Activated CD8-positive, alpha-beta T cell treated with anti-CD3 and anti-CD28 coated beads, Interleukin-2, amount 10 ng/mL, durations not matched to agents 7 days and 5 days (primary cell): Measurements from ENCODE around the gene COX8A. TPM values are rescaled to one million over a fixed set of nuclear protein-coding genes. Genes with fewer than 3 reads are reported as not detected.
A peak's percentile ranks its signal among the peaks of the same experiment; 100 is the strongest.
"Not testable (repeated sequence)": the region's sequence is repeated elsewhere in the genome, so short reads cannot be mapped to it uniquely, and the experiment has no call there.

Experiments
- ATAC-seq: fragments of 150-1000 bp; cut with Tn5 transposase; one replicate; pipeline ENCODE4 v1.10.0; 2021; ENCODE audit warnings: moderate library complexity
- CTCF ChIA-PET: fragments of 350-600 bp; sonication (Branson Sonifier 250); formaldehyde crosslinking; loops from one replicate; lab custom pipeline; 2021; ENCODE audit warnings: antibody characterized with exemption; lab: Charles Lee
- POLR2A ChIA-PET: fragments of 350-600 bp; sonication (Branson Sonifier 250); formaldehyde crosslinking; loops from one replicate; lab custom pipeline; 2021; ENCODE audit warnings: antibody characterized with exemption; lab: Charles Lee
- DNase-seq: peaks from one replicate; pipeline ENCODE4 v3.0.0-alpha.2; 2020
- H3K27ac Mint-ChIP-seq: one replicate; pipeline ENCODE4 v1.8.0; 2021; ENCODE audit warnings: mild to moderate bottlenecking, mixed read lengths
- H3K27me3 Mint-ChIP-seq: one replicate; pipeline ENCODE4 v1.8.0; 2021; ENCODE audit warnings: low read depth, mixed read lengths
- H3K36me3 Mint-ChIP-seq: one replicate; pipeline ENCODE4 v1.8.0; 2021; ENCODE audit warnings: low read depth, mixed read lengths
- H3K4me1 Mint-ChIP-seq: one replicate; pipeline ENCODE4 v1.8.0; 2021; ENCODE audit warnings: low read depth, mixed read lengths
- H3K4me3 Mint-ChIP-seq: one replicate; pipeline ENCODE4 v1.8.0; 2021; ENCODE audit warnings: mild to moderate bottlenecking, mixed read lengths
- H3K9me3 Mint-ChIP-seq: one replicate; pipeline ENCODE4 v1.8.0; 2022; ENCODE audit warnings: mixed read lengths; ENCODE audit not compliant: insufficient read depth
- total RNA-seq, 2 experiments: library from RNA; stranded (reverse); gene quantifications; one replicate each; pipeline ENCODE4 v1.2.3, GENCODE V29; 2021

The COX8A gene
- total RNA-seq, 2 experiments from 2014 or later: 528 to 569 TPM

DNA sequence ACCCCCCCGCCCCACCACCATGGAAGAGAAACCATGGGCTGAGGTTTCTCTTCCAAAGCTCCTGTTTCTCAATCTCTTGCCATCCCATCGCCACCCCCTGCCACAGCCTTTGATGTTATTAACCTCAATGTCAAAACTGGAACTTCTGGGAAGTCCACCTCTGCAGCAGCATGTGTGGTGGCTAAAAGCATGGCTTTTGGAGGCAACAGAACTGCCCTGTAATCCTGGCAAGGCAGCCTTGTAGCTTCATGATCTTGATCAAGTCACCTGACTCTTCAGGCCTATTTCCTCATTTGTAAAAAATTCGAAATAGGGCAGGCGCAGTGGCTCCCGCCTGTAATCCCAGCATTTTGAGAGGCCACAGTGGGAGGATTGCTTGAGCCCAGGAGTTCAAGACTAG lies 3.5 kb upstream of the COX8A start:
- Mint-ChIP-seq H3K27me3 (peaks cover 2% of the 10 kb centered on the region), H3K4me1 (peaks cover 15% of the 10 kb centered on the region), H3K36me3 (peaks cover 18% of the 10 kb centered on the region), H3K27ac (no peak overlapping the region), H3K4me3 (no peak overlapping the region), H3K9me3 (no peaks in the 10 kb centered on the region)
- ATAC-seq (no peak), DNase-seq (no peak)
- ChIA-PET POLR2A (no interaction called here), CTCF (interaction anchor here (1.0 to 1.4 kb wide), 2 partner anchors 25 to 133 kb away, joined by 3 read pairs; no protein-coding TSS in a partner anchor)

DNA sequence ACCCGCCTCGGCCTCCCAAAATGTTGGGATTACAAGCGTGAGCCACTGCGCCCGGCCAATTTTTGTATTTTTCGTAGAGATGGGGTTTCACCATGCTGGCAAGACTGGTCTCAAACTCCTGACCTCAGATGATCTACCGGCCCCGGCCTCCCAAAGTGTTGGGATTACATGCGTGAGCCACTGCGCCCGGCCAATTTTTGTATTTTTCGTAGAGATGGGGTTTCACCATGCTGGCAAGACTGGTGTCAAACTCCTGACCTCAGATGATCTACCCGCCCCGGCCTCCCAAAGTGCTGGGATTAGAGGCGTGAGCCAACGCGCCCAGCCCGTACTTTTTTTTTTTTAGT lies 535 bp upstream of the COX8A start:
- Mint-ChIP-seq H3K36me3 (peaks cover 35% of the 10 kb centered on the region), H3K27ac (peak overlapping the region; percentile 100), H3K4me3 (peak overlapping the region; percentile 100), H3K4me1 (peaks cover 37% of the 10 kb centered on the region)
- not testable (repeated sequence) for H3K27me3 Mint-ChIP-seq, H3K9me3 Mint-ChIP-seq, DNase-seq, ATAC-seq
- ChIA-PET CTCF (interaction anchor here (0.7 to 1.3 kb wide), 6 partner anchors 12 to 137 kb away, joined by 3 to 5 read pairs (median 3); no protein-coding TSS in a partner anchor), POLR2A (interaction anchor here (1.1 to 1.3 kb wide), 2 partner anchors 12 to 63 kb away, joined by 3 to 7 read pairs; no protein-coding TSS in a partner anchor)

DNA sequence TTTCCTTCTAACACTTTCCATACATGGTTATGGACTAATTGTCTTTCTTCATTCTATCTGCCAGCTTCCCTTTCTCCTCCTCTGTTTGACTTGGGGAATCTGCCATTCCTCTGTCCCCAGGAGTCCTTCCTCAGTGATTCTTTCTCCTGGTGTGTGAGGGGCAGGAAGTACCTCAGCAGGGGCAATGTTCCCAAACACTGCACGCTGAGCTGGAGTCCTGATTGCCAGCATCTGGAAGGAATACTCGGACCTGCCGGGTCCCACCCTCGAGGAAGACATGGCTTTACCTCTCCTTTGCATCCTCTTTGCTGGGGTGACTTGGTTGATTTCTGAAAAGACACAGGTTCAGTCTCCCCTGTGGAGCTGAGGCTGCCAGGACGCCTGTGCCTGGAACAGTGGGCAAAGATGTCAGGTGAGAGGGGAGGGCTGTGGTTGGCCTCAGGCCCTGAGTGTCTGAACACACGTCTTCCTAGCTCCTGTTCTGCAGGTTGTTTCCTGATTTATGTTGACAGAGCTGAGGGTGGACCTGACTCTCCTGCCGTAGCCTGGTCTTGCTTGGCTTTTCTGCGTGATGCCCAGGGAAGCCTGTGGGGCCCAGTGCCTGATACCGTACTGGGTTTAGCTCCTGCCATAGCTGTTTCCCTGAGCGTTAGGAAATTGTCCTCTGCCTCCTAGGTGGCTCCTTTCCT lies 4.3 kb downstream of the COX8A start:
- peak overlapping the region; percentile 54 for H3K27ac Mint-ChIP-seq
- peaks cover 45% of the 10 kb centered on the region for H3K4me1 Mint-ChIP-seq
- POLR2A ChIA-PET: no interaction called here

DNA sequence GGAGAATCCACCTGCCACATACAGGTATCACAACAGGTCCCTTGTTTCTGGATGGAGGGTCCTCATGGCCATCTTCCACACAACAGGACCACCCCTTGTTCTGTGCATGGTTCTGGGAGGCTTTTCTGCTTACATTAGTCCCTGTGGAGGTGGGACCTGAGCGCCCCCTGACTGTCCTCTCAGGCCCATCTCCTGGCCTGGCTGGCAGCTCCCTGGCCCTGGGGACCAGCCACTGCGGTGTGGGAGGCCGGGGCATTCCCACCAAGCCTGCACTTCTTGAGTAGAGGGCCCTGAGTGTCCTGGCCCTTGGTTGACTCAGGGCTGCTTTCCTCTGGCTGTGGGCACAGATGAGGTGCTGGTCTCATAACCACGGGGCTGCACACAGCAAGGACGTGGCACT lies 5.0 kb downstream of the COX8A start:
- ChIA-PET CTCF (interaction anchor here (1.4 kb wide), 1 partner anchor 142 kb away, joined by 4 read pairs; no protein-coding TSS in a partner anchor), POLR2A (no interaction called here)
- ATAC-seq (no peak), DNase-seq (no peak)
- Mint-ChIP-seq H3K4me3 (no peak overlapping the region), H3K9me3 (no peaks in the 10 kb centered on the region), H3K27me3 (no peaks in the 10 kb centered on the region), H3K4me1 (peaks cover 39% of the 10 kb centered on the region), H3K36me3 (peaks cover 28% of the 10 kb centered on the region), H3K27ac (no peak overlapping the region)

More for the DNA sequence above, 4.3 kb downstream of the COX8A start:
- DNase-seq (no peak), ATAC-seq (no peak)
- CTCF ChIA-PET: interaction anchor here (0.9 to 1.4 kb wide), 2 partner anchors 22 to 142 kb away, joined by 3 to 4 read pairs; no protein-coding TSS in a partner anchor
- Mint-ChIP-seq H3K36me3 (peaks cover 32% of the 10 kb centered on the region), H3K9me3 (no peaks in the 10 kb centered on the region), H3K4me3 (no peak overlapping the region), H3K27me3 (no peaks in the 10 kb centered on the region)

DNA sequence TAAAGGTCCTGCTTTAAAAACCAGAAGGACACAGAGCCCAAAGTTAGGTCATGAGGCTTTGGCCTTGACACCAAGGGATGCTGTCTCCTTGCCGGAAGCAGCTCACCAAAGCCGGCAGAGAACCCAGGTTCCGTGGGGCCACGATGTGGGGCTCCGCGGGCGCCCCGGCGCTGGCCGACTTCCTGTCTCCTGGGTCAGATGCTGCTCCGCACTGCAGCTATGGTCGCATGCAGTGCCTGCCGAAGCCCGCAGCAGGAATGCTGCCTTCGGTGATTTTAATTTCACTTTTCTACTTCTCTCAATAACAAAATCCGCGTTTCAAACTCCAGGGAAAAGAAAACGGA lies 11.4 kb downstream of the COX8A start:
- Mint-ChIP-seq H3K27me3 (no peaks in the 10 kb centered on the region), H3K4me3 (peak overlapping the region; percentile 98), H3K4me1 (peaks cover 37% of the 10 kb centered on the region), H3K27ac (peak overlapping the region; percentile 94), H3K9me3 (no peaks in the 10 kb centered on the region), H3K36me3 (peaks cover 25% of the 10 kb centered on the region)
- ATAC-seq (peak; percentile 90), DNase-seq (peak; percentile 86)
- CTCF ChIA-PET: interaction anchor here (1.0 to 1.6 kb wide), 6 partner anchors 9 to 149 kb away, joined by 3 to 11 read pairs (median 4); partner anchors contain the start of gene COX8A
- POLR2A ChIA-PET: interaction anchor here (0.6 to 1.7 kb wide), 9 partner anchors 9 to 124 kb away, joined by 3 to 7 read pairs (median 4); partner anchors contain the start of genes COX8A and RCOR2

DNA sequence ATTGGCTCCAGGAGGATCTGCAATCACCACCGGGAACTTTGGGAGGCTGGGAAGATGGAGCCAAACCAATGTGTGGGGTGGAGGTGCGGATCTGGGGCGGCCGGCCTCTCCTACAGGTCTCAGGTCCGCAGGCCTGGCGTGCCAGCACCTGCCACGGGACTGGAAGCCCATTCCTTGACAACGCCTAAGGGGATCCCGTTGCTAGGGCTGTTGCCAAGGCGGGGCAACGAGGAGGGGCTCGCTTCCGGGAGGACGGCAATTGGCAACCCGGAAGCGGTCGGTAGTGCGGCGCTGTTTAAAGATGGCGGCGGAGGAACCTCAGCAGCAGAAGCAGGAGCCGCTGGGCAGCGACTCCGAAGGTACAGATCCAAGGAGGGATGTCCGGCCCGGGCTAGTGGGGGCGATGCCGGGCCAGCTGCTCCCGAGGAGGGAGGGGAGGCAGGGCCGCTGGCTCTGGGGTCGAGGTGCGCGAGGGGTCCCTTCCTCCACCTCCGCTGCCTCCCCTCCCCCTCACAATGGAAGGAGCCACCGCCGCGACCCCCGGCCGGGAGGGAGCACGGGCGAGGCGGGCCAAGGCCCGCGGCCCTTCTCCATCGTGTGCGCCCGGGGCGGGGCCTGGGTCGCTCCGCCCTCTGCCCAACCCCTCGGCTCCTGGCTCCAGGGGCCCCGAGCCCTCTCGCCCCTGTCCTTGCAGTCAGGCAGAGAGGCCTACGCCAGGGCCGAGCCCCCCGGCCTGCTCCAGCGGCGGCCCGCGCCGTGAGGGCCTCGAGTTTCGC lies 11.9 kb downstream of the COX8A start, which contains the start of gene OTUB1:
OTUB1 (plus strand) TSS at position 283 of the 776 bp plus-strand sequence; CDS start at position 302, 19 bp downstream.
- peak within 1 kb of the TSS; percentile 98 for H3K4me3 Mint-ChIP-seq
- peaks cover 31% of the 10 kb centered on the region for H3K36me3 Mint-ChIP-seq
- ChIA-PET POLR2A (interaction anchor here (0.6 to 1.7 kb wide), 9 partner anchors 10 to 125 kb away, joined by 3 to 7 read pairs (median 4); partner anchors contain the start of genes COX8A and RCOR2), CTCF (interaction anchor here (1.0 to 1.6 kb wide), 6 partner anchors 10 to 149 kb away, joined by 3 to 11 read pairs (median 4); partner anchors contain the start of gene COX8A)
- peak within 1 kb of the TSS; percentile 94 for H3K27ac Mint-ChIP-seq
- ATAC-seq: peak; percentile 85
- H3K9me3 Mint-ChIP-seq: no peaks in the 10 kb centered on the region
- H3K27me3 Mint-ChIP-seq: no peaks in the 10 kb centered on the region
- DNase-seq: peak; percentile 93
- peaks cover 34% of the 10 kb centered on the region for H3K4me1 Mint-ChIP-seq

DNA sequence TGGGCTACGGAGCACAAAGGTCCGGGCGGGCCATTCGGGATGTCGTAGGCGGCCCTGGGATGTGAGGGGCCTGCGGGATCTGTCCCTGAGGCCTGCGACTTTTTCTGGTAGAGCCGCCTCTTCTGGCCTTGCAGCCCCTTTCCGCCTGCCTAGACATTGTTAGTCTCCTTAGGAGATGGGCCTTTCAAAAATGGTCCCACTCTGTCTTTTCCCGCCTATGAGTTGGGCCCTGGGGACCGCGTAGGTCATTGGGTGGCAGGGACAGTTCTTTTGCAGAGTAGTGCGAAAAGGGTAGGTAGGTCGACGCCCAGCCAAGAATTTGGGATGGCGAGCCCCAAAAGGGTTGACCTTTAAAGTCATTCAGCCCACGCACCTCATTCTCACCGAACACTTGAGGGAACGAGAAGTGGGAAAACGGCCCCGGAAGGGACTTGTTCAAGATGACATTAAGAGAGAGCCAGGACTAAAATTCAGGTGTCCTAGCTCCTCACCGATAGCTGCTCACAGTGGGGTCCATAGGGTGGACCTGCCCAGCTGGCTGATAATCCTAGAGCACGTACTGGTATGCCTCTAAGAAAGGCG lies 12.6 kb downstream of the COX8A start:
- peak overlapping the region; percentile 77 for H3K4me3 Mint-ChIP-seq
- CTCF ChIA-PET: interaction anchor here (0.8 to 2.2 kb wide), 2 partner anchors 13 to 150 kb away, joined by 4 to 13 read pairs; no protein-coding TSS in a partner anchor
- ATAC-seq (no peak), DNase-seq (no peak)
- POLR2A ChIA-PET: interaction anchor here (0.8 to 1.8 kb wide), 3 partner anchors 11 to 12 kb away, joined by 3 to 7 read pairs (median 6); no protein-coding TSS in a partner anchor
- peaks cover 33% of the 10 kb centered on the region for H3K4me1 Mint-ChIP-seq
- peaks cover 38% of the 10 kb centered on the region for H3K36me3 Mint-ChIP-seq
- peak overlapping the region; percentile 70 for H3K27ac Mint-ChIP-seq
- H3K27me3 Mint-ChIP-seq: no peaks in the 10 kb centered on the region
- H3K9me3 Mint-ChIP-seq: no peaks in the 10 kb centered on the region

DNA sequence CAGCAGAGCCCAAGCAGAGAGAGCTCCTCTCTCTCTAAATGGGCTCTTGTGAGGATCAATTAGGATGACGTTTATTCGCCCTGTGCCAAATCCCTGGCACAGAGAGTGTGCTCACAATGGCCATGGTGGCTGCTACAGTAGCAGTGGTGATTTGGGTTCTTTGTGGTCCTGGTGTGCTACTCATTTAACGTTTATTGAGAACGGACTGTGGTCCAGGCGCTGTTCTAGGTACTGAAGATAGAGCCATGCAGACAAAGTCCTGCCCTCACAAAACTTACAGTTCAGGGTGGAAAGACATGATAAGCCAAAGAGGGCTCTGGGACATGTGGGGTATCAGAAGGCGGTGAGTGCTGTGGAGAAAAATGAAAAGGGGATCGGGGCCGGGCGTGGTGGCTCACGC lies 17.1 kb downstream of the COX8A start:
- peaks cover 52% of the 10 kb centered on the region for H3K36me3 Mint-ChIP-seq
- POLR2A ChIA-PET: no interaction called here

DNA sequence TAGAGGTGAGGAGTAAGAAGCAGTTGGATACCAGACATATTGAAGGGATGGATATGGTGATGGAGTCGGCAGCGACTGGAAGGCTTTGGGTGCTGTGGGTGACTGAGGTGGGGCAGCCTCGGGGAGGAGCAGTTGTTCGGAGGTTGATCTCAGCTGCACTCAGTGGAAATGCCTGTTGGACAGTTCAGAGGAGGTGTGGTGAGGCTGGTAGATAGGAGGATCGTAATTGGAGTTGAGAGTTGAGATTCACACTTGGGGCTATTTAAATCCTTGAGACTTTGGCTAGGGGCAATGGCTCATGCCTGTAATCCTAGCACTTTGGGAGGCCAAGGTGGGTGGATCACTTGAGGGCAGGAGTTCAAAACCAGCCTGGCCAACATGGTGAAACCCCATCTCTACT lies 18.7 kb downstream of the COX8A start:
- DNase-seq (no peak), ATAC-seq (no peak)
- CTCF ChIA-PET: no interaction called here
- Mint-ChIP-seq H3K4me3 (no peak overlapping the region), H3K4me1 (peaks cover 25% of the 10 kb centered on the region), H3K36me3 (peaks cover 61% of the 10 kb centered on the region), H3K27ac (no peak overlapping the region), H3K27me3 (no peaks in the 10 kb centered on the region), H3K9me3 (no peaks in the 10 kb centered on the region)
- POLR2A ChIA-PET: interaction anchor here (1.0 kb wide), 1 partner anchor 194 kb away, joined by 5 read pairs; no protein-coding TSS in a partner anchor

More for the DNA sequence above, 17.1 kb downstream of the COX8A start:
- Mint-ChIP-seq H3K9me3 (no peaks in the 10 kb centered on the region), H3K4me1 (peaks cover 28% of the 10 kb centered on the region), H3K27ac (no peak overlapping the region), H3K4me3 (no peak overlapping the region), H3K27me3 (no peaks in the 10 kb centered on the region)
- ATAC-seq (no peak), DNase-seq (no peak)
- CTCF ChIA-PET: interaction anchor here (0.8 to 1.9 kb wide), 3 partner anchors 8 to 158 kb away, joined by 3 to 7 read pairs (median 3); no protein-coding TSS in a partner anchor

DNA sequence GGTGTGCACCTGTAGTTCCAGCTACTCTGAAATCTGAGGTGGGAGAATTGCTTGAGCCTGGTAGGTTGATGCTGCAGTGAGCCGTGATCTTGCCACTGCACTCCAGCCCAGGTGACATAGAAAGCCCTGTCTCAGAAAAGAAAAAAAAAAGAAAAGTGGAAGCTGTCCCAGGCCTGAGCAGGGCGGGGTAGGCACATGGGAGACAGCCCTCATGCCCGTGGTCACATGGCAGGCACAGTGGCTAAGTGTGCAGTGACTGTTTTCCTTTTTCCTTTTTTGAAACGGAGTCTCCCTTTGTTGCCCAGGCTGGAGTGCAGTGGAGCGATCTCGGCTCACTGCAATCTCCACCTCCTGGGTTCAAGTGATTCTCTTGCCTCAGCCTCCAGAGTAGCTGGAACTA lies 19.6 kb downstream of the COX8A start:
- POLR2A ChIA-PET: interaction anchor here (1.1 kb wide), 1 partner anchor 37 kb away, joined by 4 read pairs; no protein-coding TSS in a partner anchor
- DNase-seq (no peak), ATAC-seq (no peak)
- H3K27me3 Mint-ChIP-seq: no peaks in the 10 kb centered on the region
- H3K9me3 Mint-ChIP-seq: no peaks in the 10 kb centered on the region
- peak overlapping the region; percentile 49 for H3K27ac Mint-ChIP-seq
- peaks cover 59% of the 10 kb centered on the region for H3K36me3 Mint-ChIP-seq
- CTCF ChIA-PET: interaction anchor here (1.1 kb wide), 1 partner anchor 151 kb away, joined by 4 read pairs; no protein-coding TSS in a partner anchor
- H3K4me1 Mint-ChIP-seq: peaks cover 21% of the 10 kb centered on the region
- no peak overlapping the region for H3K4me3 Mint-ChIP-seq

DNA sequence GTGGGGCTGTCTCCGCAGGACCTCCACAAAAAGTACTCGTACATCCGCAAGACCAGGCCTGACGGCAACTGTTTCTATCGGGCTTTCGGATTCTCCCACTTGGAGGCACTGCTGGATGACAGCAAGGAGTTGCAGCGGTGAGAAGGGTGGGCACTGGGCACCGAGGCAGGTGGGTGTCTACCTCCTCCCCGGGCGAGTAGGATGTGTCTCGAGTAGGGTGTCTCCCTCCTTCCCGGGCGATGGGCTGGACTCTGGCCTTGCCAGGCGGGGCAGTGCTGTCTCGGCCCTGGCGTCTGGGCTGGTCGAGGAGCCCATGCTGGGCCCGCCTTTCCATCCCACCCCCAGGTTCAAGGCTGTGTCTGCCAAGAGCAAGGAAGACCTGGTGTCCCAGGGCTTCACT lies 22.1 kb downstream of the COX8A start:
- Mint-ChIP-seq H3K27me3 (no peaks in the 10 kb centered on the region), H3K4me1 (peaks cover 26% of the 10 kb centered on the region), H3K36me3 (peaks cover 41% of the 10 kb centered on the region), H3K4me3 (no peak overlapping the region), H3K27ac (no peak overlapping the region), H3K9me3 (no peaks in the 10 kb centered on the region)
- POLR2A ChIA-PET: no interaction called here
- no peak for DNase-seq
- no peak for ATAC-seq
- CTCF ChIA-PET: interaction anchor here (1.3 kb wide), 1 partner anchor 151 kb away, joined by 3 read pairs; no protein-coding TSS in a partner anchor
